Sigmoid colon (tissue), 4 donors: ENCODE measurements around the gene PADI6.

Experiments used
- CTCF ChIP-seq, 4 experiments: fragments of 450-650 bp in 3 of 4; fragments of 200-600 bp in 1 of 4; IDR thresholded peaks; one replicate each; pipeline ENCODE4 v1.5.1; 2016 to 2019; ENCODE audit warnings: antibody characterized with exemption in 4 of 4, mild to moderate bottlenecking in 3 of 4, moderate library complexity in 2 of 4
- EP300 ChIP-seq, 4 donors: sonication (generic); formaldehyde crosslinking; IDR thresholded peaks; one replicate each; pipeline ENCODE4 v1.6.1; 2017; ENCODE audit warnings: antibody characterized with exemption in 4 of 4
- POLR2A ChIP-seq, 2 donors: fragments of 450-650 bp; IDR thresholded peaks; one replicate each; pipeline ENCODE4 v1.6.1; 2016; ENCODE audit warnings: antibody characterized with exemption in 2 of 2, mild to moderate bottlenecking in 2 of 2, moderate library complexity in 2 of 2
- POLR2AphosphoS5 ChIP-seq, 4 donors: sonication (generic); formaldehyde crosslinking; IDR thresholded peaks; one replicate each; pipeline ENCODE4 v1.6.1; 2017; ENCODE audit warnings: antibody characterized with exemption in 4 of 4

GRCh38 chr1:17363351-17363750, 8.6 kb upstream of the PADI6 start:
- TF ChIP-seq EP300 (IDR thresholded peaks at IDR 0.05) (no peak), CTCF (IDR thresholded peaks at IDR 0.05) (no peak), POLR2A (IDR thresholded peaks at IDR 0.05) (no peak), POLR2AphosphoS5 (IDR thresholded peaks at IDR 0.05) (no peak)
